Measurements from ENCODE around the gene PRSS48.

PRSS48 gene

DNA sequence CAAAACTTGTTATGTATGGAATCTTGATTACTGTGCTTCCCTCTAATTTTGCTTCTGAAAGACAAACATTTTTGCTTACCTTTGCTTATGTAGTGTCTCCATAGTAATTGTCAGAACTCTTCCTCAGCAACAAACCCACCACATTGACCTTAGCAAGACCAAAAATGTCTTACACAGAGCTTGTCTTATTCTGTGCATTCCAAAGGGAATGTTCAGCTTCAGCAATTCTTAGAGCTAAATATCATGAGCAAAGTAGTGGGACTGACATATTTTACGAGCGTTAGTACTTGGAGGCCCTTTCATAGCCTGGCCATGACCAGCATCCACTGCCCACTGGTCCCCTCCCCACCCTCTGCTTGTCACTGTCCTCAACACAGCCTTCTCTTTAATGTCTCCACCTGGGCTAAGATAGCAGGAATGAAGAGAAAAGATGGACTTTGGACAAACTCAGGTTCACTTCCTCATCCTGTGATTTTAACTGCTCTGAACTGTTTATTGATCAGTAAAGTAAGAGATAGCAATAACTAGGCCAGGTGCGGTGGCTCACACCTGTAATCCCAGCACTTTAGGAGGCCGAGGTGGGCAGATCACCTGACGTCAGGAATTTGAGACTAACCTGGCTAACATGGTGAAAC lies 63.9 kb downstream of the PRSS48 start:
- no peak overlapping the region for H3K9ac ChIP-seq (ENCODE audit: low read length)
- H3K9me2 ChIP-seq (replicated peaks; ENCODE audit: insufficient read depth, low read length): no peaks in the 10 kb centered on the region
- TF ChIP-seq EZH2 (optimal IDR thresholded peaks at IDR 0.05; ENCODE audit: low read depth, low read length) (no peak), EZH2phosphoT487 (IDR thresholded peaks at IDR 0.05; ENCODE audit: low read length) (no peak)
- TF ChIP-seq, protein P1, sequence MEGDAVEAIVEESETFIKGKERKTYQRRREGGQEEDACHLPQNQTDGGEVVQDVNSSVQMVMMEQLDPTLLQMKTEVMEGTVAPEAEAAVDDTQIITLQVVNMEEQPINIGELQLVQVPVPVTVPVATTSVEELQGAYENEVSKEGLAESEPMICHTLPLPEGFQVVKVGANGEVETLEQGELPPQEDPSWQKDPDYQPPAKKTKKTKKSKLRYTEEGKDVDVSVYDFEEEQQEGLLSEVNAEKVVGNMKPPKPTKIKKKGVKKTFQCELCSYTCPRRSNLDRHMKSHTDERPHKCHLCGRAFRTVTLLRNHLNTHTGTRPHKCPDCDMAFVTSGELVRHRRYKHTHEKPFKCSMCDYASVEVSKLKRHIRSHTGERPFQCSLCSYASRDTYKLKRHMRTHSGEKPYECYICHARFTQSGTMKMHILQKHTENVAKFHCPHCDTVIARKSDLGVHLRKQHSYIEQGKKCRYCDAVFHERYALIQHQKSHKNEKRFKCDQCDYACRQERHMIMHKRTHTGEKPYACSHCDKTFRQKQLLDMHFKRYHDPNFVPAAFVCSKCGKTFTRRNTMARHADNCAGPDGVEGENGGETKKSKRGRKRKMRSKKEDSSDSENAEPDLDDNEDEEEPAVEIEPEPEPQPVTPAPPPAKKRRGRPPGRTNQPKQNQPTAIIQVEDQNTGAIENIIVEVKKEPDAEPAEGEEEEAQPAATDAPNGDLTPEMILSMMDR (IDR thresholded peaks at IDR 0.05; ENCODE audit: low read length): no peak
- DNase-seq: no peak
- H3K27ac ChIP-seq (ENCODE audit: low read length): no peak overlapping the region
- H3K79me2 ChIP-seq (ENCODE audit: low read length): no peaks in the 10 kb centered on the region
- H3K36me3 ChIP-seq (replicated peaks; ENCODE audit: insufficient read depth, low read length): no peaks in the 10 kb centered on the region
- H2AFZ ChIP-seq (ENCODE audit: low read length): no peak overlapping the region
- no peaks in the 10 kb centered on the region for H4K20me1 ChIP-seq (ENCODE audit: insufficient read depth, low read length)
- H3K9me3 ChIP-seq (replicated peaks; ENCODE audit: insufficient read depth, low read length): no peaks in the 10 kb centered on the region
- H3F3A ChIP-seq (ENCODE audit: insufficient read depth, low read length): no peaks in the 10 kb centered on the region
- H3K27me3 ChIP-seq (replicated peaks; ENCODE audit: insufficient read depth, low read length): no peaks in the 10 kb centered on the region
- H3K4me2 ChIP-seq (ENCODE audit: low read depth, low read length): no peak overlapping the region
- H3K4me3 ChIP-seq (ENCODE audit: low read length): no peak overlapping the region
- H3K4me1 ChIP-seq (ENCODE audit: low read length): no peaks in the 10 kb centered on the region

Measured in MM.1S (cell line).